A673 (cell line): ENCODE data around the gene SDCCAG8.

ENCODE experiments used
- EZH2 ChIP-seq: fragments of 200-600 bp; sonication (generic); IDR thresholded peaks from 2 replicates; pipeline ENCODE4 v1.6.1; 2017; ENCODE audit warnings: borderline replicate concordance, low read depth, mild to moderate bottlenecking, mixed read lengths, antibody characterized with exemption, low read length; ENCODE audit not compliant: poor library complexity, severe bottlenecking
- TF ChIP-seq, protein P1 (sequence below): fragments of 300-800, 200-600 bp; sonication (generic); conservative IDR thresholded peaks from 2 replicates; pipeline ENCODE4 v1.5.1; 2017; ENCODE audit warnings: low read depth, mild to moderate bottlenecking, antibody characterized with exemption, low read length, moderate library complexity, mixed read lengths

DNA sequence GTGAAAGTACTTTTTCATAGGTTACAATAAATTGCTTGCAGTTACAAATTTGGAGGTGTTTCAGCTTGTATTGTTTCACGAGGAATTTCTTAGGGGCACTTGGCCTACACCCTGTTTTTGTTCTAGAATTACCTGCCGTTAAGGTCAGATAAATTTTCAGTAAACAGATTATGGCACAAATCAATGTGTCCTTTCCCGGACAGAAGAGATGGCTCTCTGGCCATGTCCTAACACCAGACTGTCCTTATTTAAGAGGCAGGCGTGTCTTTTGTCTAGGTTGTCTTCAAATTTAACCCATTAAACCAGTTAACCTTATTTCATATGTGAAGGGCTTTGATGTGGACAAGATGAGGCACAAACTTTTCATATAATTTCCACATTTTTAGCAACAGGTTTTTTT is 243.4 kb downstream of the SDCCAG8 start:
- TF ChIP-seq, protein P1, sequence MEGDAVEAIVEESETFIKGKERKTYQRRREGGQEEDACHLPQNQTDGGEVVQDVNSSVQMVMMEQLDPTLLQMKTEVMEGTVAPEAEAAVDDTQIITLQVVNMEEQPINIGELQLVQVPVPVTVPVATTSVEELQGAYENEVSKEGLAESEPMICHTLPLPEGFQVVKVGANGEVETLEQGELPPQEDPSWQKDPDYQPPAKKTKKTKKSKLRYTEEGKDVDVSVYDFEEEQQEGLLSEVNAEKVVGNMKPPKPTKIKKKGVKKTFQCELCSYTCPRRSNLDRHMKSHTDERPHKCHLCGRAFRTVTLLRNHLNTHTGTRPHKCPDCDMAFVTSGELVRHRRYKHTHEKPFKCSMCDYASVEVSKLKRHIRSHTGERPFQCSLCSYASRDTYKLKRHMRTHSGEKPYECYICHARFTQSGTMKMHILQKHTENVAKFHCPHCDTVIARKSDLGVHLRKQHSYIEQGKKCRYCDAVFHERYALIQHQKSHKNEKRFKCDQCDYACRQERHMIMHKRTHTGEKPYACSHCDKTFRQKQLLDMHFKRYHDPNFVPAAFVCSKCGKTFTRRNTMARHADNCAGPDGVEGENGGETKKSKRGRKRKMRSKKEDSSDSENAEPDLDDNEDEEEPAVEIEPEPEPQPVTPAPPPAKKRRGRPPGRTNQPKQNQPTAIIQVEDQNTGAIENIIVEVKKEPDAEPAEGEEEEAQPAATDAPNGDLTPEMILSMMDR = no peak
- no peak for TF ChIP-seq EZH2
